ENCODE results near the gene SCAANT1.

SCAANT1 gene

DNA sequence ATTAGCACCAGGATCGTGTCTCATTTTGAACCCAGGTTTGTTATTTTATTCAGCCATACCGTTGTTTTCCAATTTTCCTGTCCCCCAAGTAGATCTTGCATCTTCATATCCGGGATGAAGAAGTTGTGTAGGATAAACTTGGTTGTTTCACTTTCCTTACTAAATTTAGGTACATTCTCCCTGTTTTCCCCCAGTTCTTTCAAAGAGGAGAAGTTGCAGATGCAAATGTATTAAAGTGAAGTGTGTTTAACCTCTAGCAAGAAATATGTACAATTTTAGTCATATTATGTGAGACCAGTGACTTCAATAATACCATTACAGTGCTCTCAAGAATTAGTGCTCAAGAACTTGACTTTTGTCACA is 47.2 kb downstream of the SCAANT1 start:
- no peak for TF ChIP-seq Cebpa-rat (IDR thresholded peaks at IDR 0.05)
- peak overlapping the region; percentile 99 for H3K9ac ChIP-seq
- no peaks in the 10 kb centered on the region for H3K27me3 ChIP-seq
- peak overlapping the region; percentile 95 for H3K4me2 ChIP-seq
- peak overlapping the region; percentile 80 for H3K4me3 ChIP-seq
- no peaks in the 10 kb centered on the region for H3K9me3 ChIP-seq
- peaks cover 65% of the 10 kb centered on the region for H4K20me1 ChIP-seq
- peaks cover 27% of the 10 kb centered on the region; the same call in 1 of the 2 replicates for H3K36me3 ChIP-seq
- H3K27ac ChIP-seq: peak overlapping the region; percentile 98
- peaks cover 30% of the 10 kb centered on the region for H3K4me1 ChIP-seq

DNA sequence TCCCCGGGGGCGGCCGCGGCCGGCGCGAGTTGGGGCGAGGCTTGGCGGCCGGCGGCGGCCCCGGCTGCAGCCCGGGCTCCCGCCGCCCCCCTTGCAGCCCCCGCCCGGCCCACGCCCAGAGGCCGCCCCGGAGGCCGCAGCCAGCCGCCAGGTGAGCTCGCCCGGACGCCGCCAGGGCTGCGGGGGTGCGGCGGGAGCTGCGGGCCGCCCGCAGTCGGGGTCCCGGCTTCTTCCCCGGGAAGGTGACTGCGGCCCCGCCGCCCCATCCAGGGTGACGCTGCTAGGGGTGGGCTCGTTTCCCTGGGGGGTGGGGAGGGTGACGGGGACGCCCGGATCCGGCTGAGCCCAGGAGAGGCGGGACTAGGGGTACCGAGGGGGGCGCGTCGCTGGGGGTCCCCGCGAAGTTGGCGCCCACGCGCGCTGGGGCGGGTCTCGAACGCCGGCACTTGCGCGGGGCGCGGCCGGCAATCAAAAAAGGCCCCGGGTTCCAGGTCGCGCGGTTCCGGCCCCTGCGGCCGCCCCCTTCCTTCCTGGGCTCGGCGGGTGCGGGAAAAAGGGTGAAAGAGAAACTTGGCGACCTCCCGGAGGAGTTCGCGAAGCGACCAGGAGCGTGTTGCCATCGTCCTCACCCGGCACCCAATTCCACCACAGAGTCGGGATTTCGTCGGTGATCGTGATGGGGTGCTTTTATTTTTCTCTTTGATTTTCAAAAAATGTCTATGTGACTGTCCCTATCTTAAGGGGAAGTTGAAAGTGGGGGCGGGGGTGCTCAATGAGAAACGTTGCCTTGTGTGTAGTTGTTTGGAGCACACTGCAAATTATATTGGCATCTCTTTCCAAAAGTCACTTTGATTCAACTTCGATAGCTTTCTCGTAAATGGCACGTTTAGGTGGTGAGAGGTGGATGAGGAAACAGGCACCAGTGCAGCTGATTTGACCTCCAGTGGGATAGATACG is 47.9 kb downstream of the SCAANT1 start:
- Histone ChIP-seq H3K36me3 (peaks cover 25% of the 10 kb centered on the region; the same call in 1 of the 2 replicates), H3K9ac (peak overlapping the region; percentile 99), H3K27ac (peak overlapping the region; percentile 98), H3K27me3 (no peaks in the 10 kb centered on the region), H3K4me2 (peak overlapping the region; percentile 95), H3K4me3 (peak overlapping the region; percentile 80), H4K20me1 (peaks cover 65% of the 10 kb centered on the region), H3K9me3 (no peaks in the 10 kb centered on the region), H3K4me1 (peaks cover 30% of the 10 kb centered on the region)
- no peak for TF ChIP-seq Cebpa-rat (IDR thresholded peaks at IDR 0.05)

DNA sequence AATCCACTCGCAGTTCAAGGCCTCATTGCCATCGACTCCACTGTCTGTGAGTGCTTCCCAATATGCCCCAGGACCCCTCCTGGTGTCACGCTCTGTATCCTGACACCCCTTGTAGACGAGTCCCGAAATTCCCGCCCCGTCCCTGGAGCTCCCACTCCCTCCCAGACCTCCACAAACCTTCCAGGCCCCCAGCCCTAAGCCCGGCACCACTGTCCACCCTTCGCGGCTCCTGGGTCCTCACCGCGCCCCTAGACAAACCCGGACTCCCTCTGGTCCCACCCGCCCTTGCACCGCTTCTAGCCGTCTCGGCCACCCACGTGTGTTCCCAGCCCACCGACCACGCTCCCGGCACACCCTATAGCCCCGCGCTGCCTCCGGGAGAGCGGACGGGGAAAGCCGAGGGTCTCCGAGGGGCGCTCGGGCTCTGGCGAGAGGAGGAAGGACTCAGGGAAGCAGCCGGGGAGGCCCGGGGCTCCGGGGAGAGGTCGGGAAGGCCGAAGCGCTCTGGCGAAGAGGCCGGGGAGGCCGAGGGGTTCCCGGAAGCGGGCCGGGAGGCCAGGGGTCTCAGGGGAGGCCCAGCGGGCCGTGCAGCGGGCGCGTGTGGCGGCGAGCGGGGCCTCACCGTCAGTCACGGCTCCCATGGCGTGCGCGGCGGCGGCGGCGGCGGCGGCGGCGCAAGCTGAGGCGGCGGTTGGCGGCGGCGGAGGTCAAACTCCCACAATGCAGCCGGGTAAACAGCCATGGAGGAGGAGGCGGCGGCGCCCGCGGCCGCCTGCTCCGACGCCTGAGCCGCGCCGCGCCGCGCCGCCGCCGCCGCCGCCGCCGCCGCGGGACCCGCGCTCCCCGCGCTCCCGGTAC is 48.8 kb downstream of the SCAANT1 start, which contains the start of the genes ATXN7 and THOC7:
Gene ATXN7, plus strand, starts transcription at position 718 of the 858 bp plus-strand sequence. CDS start 48,732 bp downstream, outside the sequence.
Gene THOC7, minus strand, starts transcription at position 656 of the 858 bp plus-strand sequence. Its CDS starts 15 bp downstream, at position 641.
- no peaks in the 10 kb centered on the region for H3K27me3 ChIP-seq
- H4K20me1 ChIP-seq: peaks cover 65% of the 10 kb centered on the region
- H3K36me3 ChIP-seq: peaks cover 20% of the 10 kb centered on the region; the same call in 1 of the 2 replicates
- H3K4me1 ChIP-seq: peaks cover 30% of the 10 kb centered on the region
- H3K9ac ChIP-seq: peak within 1 kb of the TSS; percentile 99
- no peak for TF ChIP-seq Cebpa-rat (IDR thresholded peaks at IDR 0.05)
- H3K9me3 ChIP-seq: no peaks in the 10 kb centered on the region
- peak within 1 kb of the TSS; percentile 95 for H3K4me2 ChIP-seq
- H3K27ac ChIP-seq: peak within 1 kb of the TSS; percentile 98
- peak within 1 kb of the TSS; percentile 80 for H3K4me3 ChIP-seq

DNA sequence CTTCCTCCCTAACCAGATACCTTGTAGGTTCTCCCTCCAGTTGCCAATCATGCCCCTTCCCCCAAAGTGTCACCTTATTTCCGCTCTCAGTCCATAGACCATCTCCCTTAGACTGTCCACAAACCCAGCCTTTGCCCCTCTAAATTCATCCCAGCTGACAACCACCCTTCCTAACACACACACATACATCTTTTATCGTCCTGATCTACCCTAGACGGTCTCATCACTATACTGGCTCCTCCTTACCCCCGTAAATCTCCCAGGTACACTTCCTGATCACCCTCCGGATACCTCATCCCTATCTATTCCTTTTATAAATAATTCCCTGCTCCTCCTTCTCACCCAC is 49.4 kb downstream of the SCAANT1 start:
- H3K4me1 ChIP-seq: peaks cover 30% of the 10 kb centered on the region
- no peaks in the 10 kb centered on the region for H3K9me3 ChIP-seq
- H3K27me3 ChIP-seq: no peaks in the 10 kb centered on the region
- H3K36me3 ChIP-seq: peaks cover 15% of the 10 kb centered on the region; the same call in 1 of the 2 replicates
- TF ChIP-seq Cebpa-rat (IDR thresholded peaks at IDR 0.05): no peak
- peaks cover 62% of the 10 kb centered on the region for H4K20me1 ChIP-seq
- peak overlapping the region; percentile 98 for H3K27ac ChIP-seq
- peak overlapping the region; percentile 94 for H3K4me2 ChIP-seq
- peak overlapping the region; percentile 99 for H3K9ac ChIP-seq
- peak overlapping the region; percentile 80 for H3K4me3 ChIP-seq

Measured in BLaER1 (cell line).